GM12878 (cell line): Measurements from ENCODE around the gene POMT2. TPM values are rescaled to one million over a fixed set of nuclear protein-coding genes. Genes with fewer than 3 reads are reported as not detected.

ENCODE experiments used
- ATAC-seq: fragments of 200-7000 bp; cut with Tn5 transposase; 3 replicates; pipeline ENCODE4 v1.9.1; 2020; ENCODE audit warnings: mild to moderate bottlenecking, moderate library complexity
- BruUV-seq: library from RNA; stranded (reverse); fragments of 400-500 nt; replicated peaks from 2 replicates; lab custom pipeline; 2021; lab: Mats Ljungman, UMichigan
- CTCF ChIA-PET: fragments of 300-600 bp; sonication (Branson Sonifier 250); formaldehyde crosslinking; extraction: SDS; loops from one replicate; lab custom pipeline; 2021; ENCODE audit warnings: inconsistent platforms; lab: Yijun Ruan, JAX
- POLR2A ChIA-PET: fragments of 350-600 bp; formaldehyde crosslinking; extraction: SDS; loops from one replicate; lab custom pipeline; 2021; ENCODE audit warnings: inconsistent platforms; lab: Charles Lee
- RAD21 ChIA-PET: fragments of 300-600 bp; sonication (Branson Sonifier 250); formaldehyde crosslinking; loops from one replicate; lab custom pipeline; 2023; ENCODE audit warnings: antibody characterized with exemption; ENCODE audit not compliant: unreplicated experiment; lab: Charles Lee
- SMC1A ChIA-PET: fragments of 300-600 bp; sonication (Branson Sonifier 250); formaldehyde crosslinking; loops from one replicate; lab custom pipeline; 2023; ENCODE audit not compliant: unreplicated experiment, uncharacterized antibody; lab: Charles Lee
- DNase-seq: peaks from one replicate; pipeline ENCODE4 v3.0.0-alpha.2; 2011; ENCODE audit warnings: low read depth, low spot score
- FAIRE-seq: peaks from 3 replicates; lab custom pipeline; 2011; peaks lifted over from hg19 to GRCh38; lab: Jason Lieb, UNC
- H2AFZ ChIP-seq: 2 replicates; pipeline ENCODE4 v1.6.0; 2011; ENCODE audit warnings: low read depth, low read length, control low read depth; ENCODE audit not compliant: control insufficient read depth
- H3K27ac ChIP-seq: 2 replicates; pipeline ENCODE4 v1.5.1; 2011; ENCODE audit warnings: control low read depth; ENCODE audit not compliant: control insufficient read depth, insufficient read depth
- H3K27me3 ChIP-seq, 2 experiments: replicated peaks in 1 of 2; 2 replicates each; pipeline versions ENCODE4 v1.6.0 to v1.6.1; 2011; ENCODE audit warnings: low read length in 1 of 2; ENCODE audit not compliant: control insufficient read depth in 2 of 2, insufficient read depth in 2 of 2
- H3K36me3 ChIP-seq, 2 experiments: 2 replicates each; pipeline ENCODE4 v1.5.1; 2011; ENCODE audit warnings: low read length in 1 of 2; ENCODE audit not compliant: control insufficient read depth in 2 of 2, insufficient read depth in 2 of 2
- H3K4me1 ChIP-seq: 2 replicates; pipeline ENCODE4 v1.6.1; 2011; ENCODE audit warnings: mild to moderate bottlenecking, low read length, moderate library complexity, mixed read lengths; ENCODE audit not compliant: control insufficient read depth, insufficient read depth
- H3K4me2 ChIP-seq: 2 replicates; pipeline ENCODE4 v1.6.0; 2011; ENCODE audit warnings: control low read depth; ENCODE audit not compliant: control insufficient read depth, insufficient read depth
- H3K4me3 ChIP-seq: fragments of 200-600 bp; sonication (generic); 2 replicates; pipeline ENCODE4 v1.5.1; 2016
- H3K79me2 ChIP-seq: 2 replicates; pipeline ENCODE4 v1.6.0; 2011; ENCODE audit warnings: low read length; ENCODE audit not compliant: control insufficient read depth, insufficient read depth
- H3K9ac ChIP-seq: 2 replicates; pipeline ENCODE4 v1.8.0; 2011; ENCODE audit warnings: low read length, control low read depth, mixed read lengths; ENCODE audit not compliant: control insufficient read depth, insufficient read depth
- H3K9me3 ChIP-seq: replicated peaks from 3 replicates; pipeline ENCODE4 v1.5.1; 2011; ENCODE audit warnings: mild to moderate bottlenecking, low read length; ENCODE audit not compliant: control insufficient read depth, insufficient read depth
- H4K20me1 ChIP-seq: 2 replicates; pipeline ENCODE4 v1.6.0; 2011; ENCODE audit not compliant: control insufficient read depth, insufficient read depth
- FOXM1 ChIP-seq: IDR thresholded peaks from 2 replicates; pipeline ENCODE4 v1.6.1; 2012; ENCODE audit warnings: low read depth, mild to moderate bottlenecking, inconsistent platforms, low read length, moderate library complexity
- JUND ChIP-seq: IDR thresholded peaks from 2 replicates; pipeline ENCODE4 v1.6.1; 2012; ENCODE audit warnings: low read depth, mild to moderate bottlenecking, low read length, improper control_type of control experiment, moderate library complexity
- MTA3 ChIP-seq: IDR thresholded peaks from 2 replicates; pipeline ENCODE4 v1.6.1; 2012; ENCODE audit warnings: low read length, inconsistent platforms, borderline replicate concordance
- ZNF207 ChIP-seq: fragments of 450-650 bp; IDR thresholded peaks from 2 replicates; pipeline ENCODE4 v1.6.1; 2014; ENCODE audit warnings: antibody characterized with exemption, mild to moderate bottlenecking, borderline replicate concordance
- WGBS: methylation state at CpG from one replicate; pipeline ENCODE4 v1.1.6; 2016; ENCODE audit warnings: low lambda C conversion rate; ENCODE audit not compliant: insufficient replicate concordance, insufficient coverage; ENCODE audit errors: missing lambda C conversion rate; 5-methylcytosine and 5-hydroxymethylcytosine counted together
- in situ Hi-C: fragments of 300-500 bp; cut with MboI; formaldehyde crosslinking; loops from 9 replicates; pipeline ENCODE4 v1.14.3; 2018; ENCODE audit warnings: mixed read lengths
- intact Hi-C: fragments of 100-400 bp; cut with micrococcal nuclease; formaldehyde crosslinking; loops from one replicate; pipeline ENCODE4 v1.14.2; 2022; ENCODE audit not compliant: unreplicated experiment
- polyA plus RNA-seq, 11 experiments: library from polyadenylated mRNA; depleted of rRNA in 4 of 11; unstranded in 6 of 11; stranded (reverse) in 5 of 11; fragments of >200 nt; fragmentation: Nextera tagmentation in 4 of 11; fragmentation: Illumina TruSeq in 1 of 11; extraction: Ambion mirVana in 4 of 11; extraction: Trizol in 1 of 11; gene quantifications; 1 replicate in 1 of 11; 2 replicates in 10 of 11; pipeline versions ENCODE4 v1.2.1 to v1.2.3, GENCODE V29; 2011 to 2016; ENCODE audit warnings: inconsistent platforms in 2 of 11, missing spikeins in 2 of 11, low read depth in 1 of 11
- total RNA-seq, 4 experiments: library from RNA; depleted of rRNA in 3 of 4; stranded (reverse); fragments of >200 nt in 3 of 4; fragmentation: Illumina TruSeq in 1 of 4; extraction: Trizol in 1 of 4; gene quantifications; 2 replicates each; pipeline versions ENCODE4 v1.2.1 to v1.2.3, GENCODE V29; 2013 to 2021
- TF ChIP-seq, protein P1 (sequence below): IDR thresholded peaks from 2 replicates; pipeline ENCODE4 v1.6.1; 2012; ENCODE audit warnings: mild to moderate bottlenecking, low read depth, low read length

POMT2 gene
- total and polyA plus RNA-seq, 10 of the 15 experiments (the other 5 are each of a cell fraction or from before 2014, with no cell fraction given), result 0.23 to 13.9 (median 6.5) TPM

GRCh38 chr14:77335576-77335975 lies 14.9 kb upstream of the POMT2 start:
- no peak overlapping the region for H3K9ac ChIP-seq
- no peak for ATAC-seq
- H3K36me3 ChIP-seq, result peaks cover 0 to 4% of the 10 kb centered on the region in 2 experiments
- H3K9me3 ChIP-seq, result no peaks in the 10 kb centered on the region
- H3K79me2 ChIP-seq, result no peaks in the 10 kb centered on the region
- no peak overlapping the region for H2AFZ ChIP-seq
- no peaks in the 10 kb centered on the region for H3K27me3 ChIP-seq
- H3K4me1 ChIP-seq, result no peaks in the 10 kb centered on the region
- no peaks in the 10 kb centered on the region for H4K20me1 ChIP-seq
- no peak for DNase-seq
- RAD21 ChIA-PET, result interaction anchor here (0.9 to 1.7 kb wide), 2 partner anchors 20 to 41 kb away, joined by 3 to 4 read pairs; partner anchors contain the start of genes SAMD15 and TMED8
- WGBS, result 97% methylated on average over 3 of the region's 3 CpGs
- BruUV-seq, result no TSS peak
- no peak for FAIRE-seq
- intact Hi-C loops (no loop called here), in situ Hi-C loops (no loop called here)
- H3K4me2 ChIP-seq, result no peak overlapping the region
- TF ChIP-seq ZNF207 (no peak), MTA3 (no peak), JUND (no peak), FOXM1 (no peak)
- TF ChIP-seq, protein P1, sequence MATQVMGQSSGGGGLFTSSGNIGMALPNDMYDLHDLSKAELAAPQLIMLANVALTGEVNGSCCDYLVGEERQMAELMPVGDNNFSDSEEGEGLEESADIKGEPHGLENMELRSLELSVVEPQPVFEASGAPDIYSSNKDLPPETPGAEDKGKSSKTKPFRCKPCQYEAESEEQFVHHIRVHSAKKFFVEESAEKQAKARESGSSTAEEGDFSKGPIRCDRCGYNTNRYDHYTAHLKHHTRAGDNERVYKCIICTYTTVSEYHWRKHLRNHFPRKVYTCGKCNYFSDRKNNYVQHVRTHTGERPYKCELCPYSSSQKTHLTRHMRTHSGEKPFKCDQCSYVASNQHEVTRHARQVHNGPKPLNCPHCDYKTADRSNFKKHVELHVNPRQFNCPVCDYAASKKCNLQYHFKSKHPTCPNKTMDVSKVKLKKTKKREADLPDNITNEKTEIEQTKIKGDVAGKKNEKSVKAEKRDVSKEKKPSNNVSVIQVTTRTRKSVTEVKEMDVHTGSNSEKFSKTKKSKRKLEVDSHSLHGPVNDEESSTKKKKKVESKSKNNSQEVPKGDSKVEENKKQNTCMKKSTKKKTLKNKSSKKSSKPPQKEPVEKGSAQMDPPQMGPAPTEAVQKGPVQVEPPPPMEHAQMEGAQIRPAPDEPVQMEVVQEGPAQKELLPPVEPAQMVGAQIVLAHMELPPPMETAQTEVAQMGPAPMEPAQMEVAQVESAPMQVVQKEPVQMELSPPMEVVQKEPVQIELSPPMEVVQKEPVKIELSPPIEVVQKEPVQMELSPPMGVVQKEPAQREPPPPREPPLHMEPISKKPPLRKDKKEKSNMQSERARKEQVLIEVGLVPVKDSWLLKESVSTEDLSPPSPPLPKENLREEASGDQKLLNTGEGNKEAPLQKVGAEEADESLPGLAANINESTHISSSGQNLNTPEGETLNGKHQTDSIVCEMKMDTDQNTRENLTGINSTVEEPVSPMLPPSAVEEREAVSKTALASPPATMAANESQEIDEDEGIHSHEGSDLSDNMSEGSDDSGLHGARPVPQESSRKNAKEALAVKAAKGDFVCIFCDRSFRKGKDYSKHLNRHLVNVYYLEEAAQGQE, result no peak
- POLR2A ChIA-PET, result interaction anchor here (1.6 kb wide), 1 partner anchor 15 kb away, joined by 3 read pairs; the partner anchor contains the start of genes GSTZ1 and POMT2
- SMC1A ChIA-PET, result interaction anchor here (0.9 to 1.0 kb wide), 2 partner anchors 16 to 20 kb away, joined by 3 read pairs; no protein-coding TSS in a partner anchor
- CTCF ChIA-PET, result interaction anchor here (0.6 to 1.4 kb wide), 4 partner anchors 9 to 121 kb away, joined by 4 to 7 read pairs (median 4); no protein-coding TSS in a partner anchor
- H3K4me3 ChIP-seq, result no peak overlapping the region
- H3K27ac ChIP-seq, result no peak overlapping the region
